Ishikawa (cell line): ENCODE results near the gene KIAA1217.

Experiments
- FOXM1 ChIP-seq: IDR thresholded peaks from 2 replicates; pipeline ENCODE4 v1.6.1; 2012; ENCODE audit warnings: low read depth, borderline replicate concordance
- NFIC ChIP-seq: IDR thresholded peaks from 2 replicates; pipeline ENCODE4 v1.6.1; 2012

DNA sequence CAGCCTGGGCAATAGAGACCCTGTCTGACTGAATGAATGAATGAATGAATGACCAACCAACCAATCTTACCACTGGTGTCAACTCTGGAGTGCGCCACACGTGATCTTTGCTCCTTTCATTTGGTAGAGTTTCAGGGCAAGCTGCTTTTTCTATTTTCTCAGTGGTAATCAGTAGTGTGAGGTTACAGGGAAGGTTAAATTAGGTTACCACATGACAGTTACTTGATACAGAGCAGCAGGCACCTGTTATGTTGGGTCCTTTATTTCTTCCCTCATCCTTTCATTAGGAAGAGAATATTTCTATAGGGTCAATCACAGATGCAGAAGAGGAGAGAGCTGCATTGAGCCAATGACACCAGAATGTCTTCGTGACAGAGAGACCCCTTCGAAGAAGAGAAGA is 167.8 kb downstream of the KIAA1217 start:
- TF ChIP-seq NFIC (no peak), FOXM1 (no peak)
